ENCODE measurements around the gene CEACAM21.

DNA sequence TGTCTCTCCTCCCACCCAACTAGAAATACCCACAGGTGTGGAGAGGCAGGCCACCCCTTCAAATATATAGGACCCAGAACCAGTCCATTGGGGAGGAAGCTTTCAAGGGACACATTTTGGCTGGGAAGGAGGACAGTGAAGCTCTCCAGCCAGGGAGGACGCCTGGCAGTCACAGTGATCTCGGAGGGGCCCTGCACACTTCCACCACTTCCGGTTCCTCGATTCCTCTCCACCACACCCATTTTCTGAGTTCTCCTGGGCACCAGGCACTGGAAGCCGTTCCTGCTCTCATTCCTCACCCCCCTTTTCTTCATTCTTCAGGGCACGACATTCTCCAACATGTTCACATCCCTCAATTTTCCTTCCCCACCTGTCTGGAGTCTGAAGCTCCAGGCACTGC, 30.4 kb upstream of the CEACAM21 start:
- TF ChIP-seq, protein P1, sequence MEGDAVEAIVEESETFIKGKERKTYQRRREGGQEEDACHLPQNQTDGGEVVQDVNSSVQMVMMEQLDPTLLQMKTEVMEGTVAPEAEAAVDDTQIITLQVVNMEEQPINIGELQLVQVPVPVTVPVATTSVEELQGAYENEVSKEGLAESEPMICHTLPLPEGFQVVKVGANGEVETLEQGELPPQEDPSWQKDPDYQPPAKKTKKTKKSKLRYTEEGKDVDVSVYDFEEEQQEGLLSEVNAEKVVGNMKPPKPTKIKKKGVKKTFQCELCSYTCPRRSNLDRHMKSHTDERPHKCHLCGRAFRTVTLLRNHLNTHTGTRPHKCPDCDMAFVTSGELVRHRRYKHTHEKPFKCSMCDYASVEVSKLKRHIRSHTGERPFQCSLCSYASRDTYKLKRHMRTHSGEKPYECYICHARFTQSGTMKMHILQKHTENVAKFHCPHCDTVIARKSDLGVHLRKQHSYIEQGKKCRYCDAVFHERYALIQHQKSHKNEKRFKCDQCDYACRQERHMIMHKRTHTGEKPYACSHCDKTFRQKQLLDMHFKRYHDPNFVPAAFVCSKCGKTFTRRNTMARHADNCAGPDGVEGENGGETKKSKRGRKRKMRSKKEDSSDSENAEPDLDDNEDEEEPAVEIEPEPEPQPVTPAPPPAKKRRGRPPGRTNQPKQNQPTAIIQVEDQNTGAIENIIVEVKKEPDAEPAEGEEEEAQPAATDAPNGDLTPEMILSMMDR (IDR thresholded peaks at IDR 0.05; ENCODE audit: low read depth, low read length) = no peak
- TF ChIP-seq EZH2phosphoT487 (IDR thresholded peaks at IDR 0.05; ENCODE audit: low read depth) = no peak
